NCI-H1092 treated with DMSO at 0.1 percent for 48 hours (cell line): ENCODE measurements around the gene ITPR1.

ENCODE experiments used
- DNase-seq: peaks from one replicate; lab custom pipeline; 2025; lab: John Stamatoyannopoulos, UW

Gene ITPR1

DNA sequence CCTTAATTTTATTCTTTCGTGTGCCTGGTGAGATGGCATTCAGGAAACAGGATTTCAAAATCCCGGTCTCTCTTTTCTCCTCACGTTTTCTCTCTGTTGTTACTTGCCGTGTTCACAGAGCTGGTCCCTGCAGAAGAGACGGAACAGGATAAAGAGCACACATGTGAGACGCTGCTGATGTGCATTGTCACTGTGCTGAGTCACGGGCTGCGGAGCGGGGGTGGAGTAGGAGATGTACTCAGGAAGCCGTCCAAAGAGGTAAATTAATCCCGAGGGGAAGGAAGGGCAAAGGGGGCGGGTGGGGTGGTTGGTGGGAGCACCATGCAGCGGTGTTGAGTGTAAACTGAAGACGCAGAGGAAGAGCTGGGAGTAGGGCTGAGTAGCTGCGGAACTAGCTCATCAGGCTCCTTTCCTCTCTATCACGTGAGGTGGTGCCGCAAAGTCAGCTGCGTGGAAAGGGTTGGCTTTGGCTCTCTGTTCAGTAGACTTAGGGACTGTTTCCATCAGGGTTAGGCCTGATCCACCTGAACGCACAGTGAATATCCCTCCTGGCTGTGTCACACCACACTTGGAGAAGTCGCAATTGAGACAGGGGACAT, 321.3 kb downstream of the ITPR1 start:
- no peak for DNase-seq

DNA sequence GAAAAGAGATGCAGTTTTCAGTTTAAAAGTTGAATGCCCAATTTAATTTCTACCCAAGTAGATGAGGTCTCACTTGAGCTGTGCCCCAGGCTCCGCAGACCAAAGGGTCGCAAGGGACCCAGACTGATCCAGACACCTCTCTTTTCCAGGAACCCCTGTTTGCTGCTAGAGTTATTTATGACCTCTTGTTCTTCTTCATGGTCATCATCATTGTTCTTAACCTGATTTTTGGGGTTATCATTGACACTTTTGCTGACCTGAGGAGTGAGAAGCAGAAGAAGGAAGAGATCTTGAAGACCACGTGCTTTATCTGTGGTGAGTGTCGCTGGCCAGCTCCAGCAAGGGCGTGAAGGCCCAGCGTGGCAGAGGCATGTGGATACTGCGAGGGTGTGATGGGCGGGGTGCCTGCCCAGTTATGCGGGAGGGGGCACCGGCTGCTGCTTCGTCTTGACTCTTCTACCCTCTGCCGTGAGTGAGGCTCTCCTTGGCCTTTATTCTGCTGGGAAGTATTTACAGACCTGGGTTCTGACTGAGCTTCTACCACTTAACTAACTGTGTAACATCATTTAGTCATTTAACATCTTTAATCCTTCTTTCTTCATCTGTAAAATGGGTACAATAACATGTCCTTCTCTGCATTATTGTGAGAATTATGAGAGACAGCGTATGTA, 321.9 kb downstream of the ITPR1 start:
- no peak for DNase-seq

DNA sequence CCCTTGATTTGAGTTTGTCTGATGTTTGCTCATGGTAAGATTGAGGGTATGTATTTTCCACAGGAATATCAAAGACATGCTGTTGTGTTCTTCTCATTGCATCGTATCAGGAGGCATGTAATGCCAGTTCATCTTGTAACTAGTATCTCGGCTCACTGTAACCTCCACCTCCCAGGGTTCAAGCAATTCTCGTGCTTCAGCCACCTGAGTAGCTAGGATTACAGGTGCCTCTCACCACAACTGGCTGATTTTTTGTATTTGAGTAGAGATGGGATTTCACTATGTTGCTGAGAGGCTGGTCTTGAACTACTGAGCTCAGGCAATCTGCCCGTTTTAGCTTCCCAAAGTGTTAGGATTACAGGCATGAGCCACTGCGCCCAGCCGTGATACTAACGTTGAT, 323.2 kb downstream of the ITPR1 start:
- no peak for DNase-seq

DNA sequence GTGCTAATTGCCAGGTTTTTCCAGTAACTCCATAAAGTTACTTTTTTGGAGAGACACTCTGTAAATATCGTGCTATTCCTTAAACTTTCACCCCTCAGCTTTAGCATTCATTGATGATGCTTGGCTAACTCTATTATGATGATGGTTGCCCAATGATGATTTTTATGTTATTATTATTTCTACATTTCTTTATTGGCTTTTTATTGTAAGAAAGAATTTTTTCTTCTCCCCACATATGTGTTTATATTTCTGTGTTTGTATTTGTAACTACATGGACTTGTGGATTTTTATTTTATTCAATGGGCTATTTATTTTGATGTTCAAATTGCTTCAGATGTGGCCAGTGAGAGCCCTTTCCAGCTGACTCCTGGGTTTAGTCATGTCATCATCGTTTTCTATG, 323.6 kb downstream of the ITPR1 start:
- DNase-seq = no peak

DNA sequence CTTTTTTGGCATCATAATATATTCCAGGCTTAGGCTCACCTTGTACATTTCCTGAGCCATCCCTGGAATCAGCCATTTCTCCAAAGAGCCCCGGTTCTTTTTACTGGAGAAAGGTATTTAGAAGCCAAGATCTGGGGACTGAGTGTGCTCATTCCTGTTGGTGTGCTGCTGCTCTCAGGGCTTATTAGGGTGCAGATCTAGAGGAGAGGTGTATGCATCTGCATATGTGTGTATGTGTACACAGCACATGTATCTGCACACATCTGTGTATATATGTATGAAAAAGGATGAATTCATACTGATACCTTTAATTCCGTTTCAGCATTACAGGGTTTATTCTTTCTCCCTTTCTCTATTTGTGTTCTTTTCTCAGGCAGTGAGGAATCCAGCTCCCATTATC, 324.0 kb downstream of the ITPR1 start:
- DNase-seq = no peak

DNA sequence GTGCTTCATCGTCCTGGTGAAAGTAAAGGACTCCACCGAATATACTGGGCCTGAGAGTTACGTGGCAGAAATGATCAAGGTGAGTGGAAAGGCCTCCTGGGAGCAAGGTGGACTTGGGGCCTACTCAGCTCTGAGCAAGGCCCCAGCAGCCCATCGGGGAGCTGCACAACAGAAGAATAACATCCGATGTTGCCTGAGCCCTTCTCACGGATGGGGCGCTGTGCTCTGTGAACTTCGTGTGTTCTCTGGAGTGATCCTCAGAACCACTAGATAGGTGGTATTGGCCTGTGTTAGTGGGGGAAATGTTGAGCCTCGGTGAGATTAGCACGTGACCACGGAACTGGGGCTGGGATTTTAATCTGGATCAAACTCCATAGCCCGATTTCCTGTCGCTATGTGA, 325.0 kb downstream of the ITPR1 start:
- no peak for DNase-seq

DNA sequence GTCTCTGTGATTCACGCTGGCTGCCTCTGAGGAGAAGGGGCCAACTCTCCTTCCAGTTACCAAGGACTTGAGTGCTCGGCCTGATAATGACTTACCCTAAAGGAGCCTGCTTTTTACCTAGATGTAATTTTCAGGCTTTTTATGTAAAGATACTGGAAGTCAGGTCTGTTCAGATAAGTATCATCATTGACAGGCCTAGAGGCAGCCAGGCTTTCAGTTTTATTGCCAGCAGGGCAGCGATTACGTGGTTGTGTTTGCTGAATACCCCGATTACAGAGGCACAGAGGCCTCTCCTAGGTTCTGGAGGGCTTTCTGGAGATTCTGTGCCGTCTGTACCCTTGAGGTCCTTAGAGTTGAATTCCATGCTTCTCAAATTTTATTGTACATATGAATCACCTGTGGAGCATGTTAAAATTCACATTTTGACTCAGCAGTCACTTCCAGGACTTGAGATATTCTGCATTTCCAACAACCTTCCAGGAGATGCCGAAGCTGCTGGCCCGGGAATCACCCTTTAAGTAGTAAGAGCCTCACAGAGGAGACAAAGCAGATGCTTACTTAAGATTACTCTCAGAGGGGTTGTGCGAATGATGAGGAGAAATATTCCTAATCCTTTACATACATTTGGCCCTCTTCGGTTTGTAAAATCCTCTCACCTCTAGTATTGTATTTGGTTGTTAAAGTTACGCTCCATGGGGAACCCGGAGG, 326.0 kb downstream of the ITPR1 start:
- DNase-seq = no peak

DNA sequence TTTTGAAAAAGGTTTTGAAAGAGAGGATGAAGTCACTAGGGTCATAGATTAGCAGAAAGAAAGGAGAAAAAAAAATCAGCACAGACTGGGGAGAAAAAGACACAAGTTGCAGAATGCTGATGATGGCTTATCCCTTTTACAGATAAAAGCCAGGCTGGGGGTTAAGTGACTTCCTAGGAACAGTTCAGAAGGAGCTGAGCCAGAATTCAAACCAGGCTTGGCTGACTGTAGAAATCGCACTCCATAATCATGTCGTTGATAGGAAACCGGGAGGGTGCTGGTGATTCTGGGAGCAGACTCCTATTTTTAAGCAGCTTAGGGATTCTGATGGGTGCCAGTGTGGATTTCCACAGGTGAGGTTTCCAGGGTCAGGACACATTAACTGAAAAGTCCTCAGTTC, 326.6 kb downstream of the ITPR1 start:
- no peak for DNase-seq

DNA sequence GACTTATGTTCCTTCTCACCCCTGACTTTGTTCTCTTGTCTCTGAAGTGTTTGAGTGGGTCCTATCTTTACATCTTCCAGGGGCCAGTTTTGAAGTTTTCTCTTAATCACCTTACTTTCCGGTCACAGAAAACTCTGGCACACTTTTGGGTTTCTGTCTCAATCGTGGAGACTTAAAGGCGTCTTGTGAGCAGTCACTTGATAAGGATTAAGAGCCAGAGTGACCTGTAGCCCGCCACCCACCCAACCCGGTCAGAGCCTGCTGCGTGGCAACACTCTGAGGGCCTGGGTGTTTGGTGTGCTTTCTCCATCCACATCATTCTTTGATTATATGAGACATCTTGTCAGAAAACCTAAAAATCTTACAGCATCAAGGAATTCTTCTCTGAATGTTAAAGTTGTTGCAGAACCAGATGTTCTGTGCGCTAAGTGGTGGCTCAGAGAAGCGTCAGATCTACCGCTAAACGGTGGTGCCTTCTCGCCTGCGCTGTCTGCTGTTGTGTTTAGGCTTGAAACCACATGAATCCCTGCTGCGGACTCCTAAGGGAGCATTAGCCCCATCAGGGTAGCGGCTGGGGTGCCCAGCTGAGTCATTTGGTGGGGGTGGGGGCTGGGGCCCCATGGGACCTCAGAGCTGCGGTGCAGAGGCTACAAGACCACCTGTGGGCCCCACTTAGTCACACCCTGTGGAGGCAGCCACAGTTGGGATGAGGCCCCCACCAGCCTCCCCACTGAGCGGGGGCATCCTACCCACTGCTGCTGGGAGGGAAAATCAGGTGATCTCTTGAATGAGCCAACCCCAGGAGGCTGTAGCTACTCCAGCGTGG, 327.4 kb downstream of the ITPR1 start:
- DNase-seq = no peak

DNA sequence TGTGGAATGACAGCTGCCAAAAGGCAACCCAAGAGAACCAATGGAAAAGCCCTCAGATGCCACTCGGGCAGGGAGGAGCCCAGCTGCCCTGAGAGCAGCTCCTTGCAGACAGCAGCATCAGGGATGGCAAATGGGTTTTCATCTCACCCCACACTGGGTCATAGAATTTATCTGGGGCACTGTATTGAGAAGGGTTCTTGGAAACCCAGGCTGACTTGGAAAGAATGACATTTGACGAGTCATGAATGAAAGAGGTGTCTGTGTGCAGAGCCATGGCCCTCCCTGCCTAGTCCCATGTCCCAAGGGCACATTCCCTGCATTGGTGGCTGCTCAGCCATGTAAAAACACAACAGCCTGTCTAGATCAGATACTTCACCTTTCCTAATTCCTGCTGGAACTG, 328.2 kb downstream of the ITPR1 start:
- DNase-seq = no peak

DNA sequence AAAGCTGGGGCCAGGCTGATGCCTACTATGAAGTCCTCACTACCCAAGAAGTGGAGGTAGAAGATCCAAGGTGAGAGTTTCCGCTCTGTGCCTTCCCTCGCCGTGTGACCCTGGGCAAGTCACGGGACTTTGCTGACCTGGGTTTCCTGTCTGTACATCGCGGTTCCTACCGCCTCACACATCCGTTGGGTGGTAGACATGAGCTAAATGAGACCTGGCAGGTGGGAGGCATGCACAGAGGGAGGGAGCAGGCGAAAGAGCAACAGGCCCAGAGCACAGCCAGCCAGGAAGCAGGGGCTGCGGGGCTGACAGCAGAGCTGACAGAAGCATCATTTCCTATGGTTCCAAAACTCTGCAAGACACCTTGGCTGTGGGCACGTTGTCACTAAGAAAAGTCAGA, 328.8 kb downstream of the ITPR1 start:
- no peak for DNase-seq

DNA sequence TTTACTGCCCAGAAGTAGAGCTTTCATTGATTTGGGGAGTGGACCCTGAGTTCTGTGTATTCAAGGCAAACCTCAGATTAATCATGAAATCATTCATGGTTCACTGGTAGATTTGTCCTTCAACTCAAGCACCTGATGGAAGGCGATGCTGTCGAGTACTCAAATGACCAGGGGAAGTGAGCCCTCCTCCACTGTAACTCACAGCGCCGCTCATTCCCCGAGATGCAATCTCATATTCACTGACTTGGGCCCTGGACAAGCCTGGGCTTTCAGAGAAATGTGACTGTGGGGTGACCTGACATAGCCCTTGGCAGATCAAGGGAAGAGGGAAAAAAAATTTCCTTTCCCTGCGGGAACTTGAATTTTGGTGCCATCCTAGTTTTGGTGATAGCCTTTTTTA, 329.4 kb downstream of the ITPR1 start:
- DNase-seq = no peak

DNA sequence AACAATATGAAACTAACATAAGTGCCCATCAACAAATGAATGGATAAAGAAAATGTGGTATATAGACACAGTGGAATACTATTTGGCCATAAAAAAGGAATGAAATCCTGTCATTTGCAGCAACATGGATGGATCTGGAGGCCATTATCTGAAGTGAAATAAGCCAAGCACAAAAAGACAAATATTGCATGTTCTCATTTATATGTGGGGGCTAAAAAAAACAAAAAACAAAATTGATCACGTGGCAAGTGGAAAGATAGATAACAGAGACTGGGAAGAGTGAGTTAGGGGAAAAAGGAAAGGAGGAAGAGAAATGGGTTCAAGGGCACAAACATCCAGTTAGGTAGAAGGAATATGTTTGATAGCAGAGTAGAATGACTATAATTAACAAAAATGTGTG, 330.2 kb downstream of the ITPR1 start:
- DNase-seq = no peak

DNA sequence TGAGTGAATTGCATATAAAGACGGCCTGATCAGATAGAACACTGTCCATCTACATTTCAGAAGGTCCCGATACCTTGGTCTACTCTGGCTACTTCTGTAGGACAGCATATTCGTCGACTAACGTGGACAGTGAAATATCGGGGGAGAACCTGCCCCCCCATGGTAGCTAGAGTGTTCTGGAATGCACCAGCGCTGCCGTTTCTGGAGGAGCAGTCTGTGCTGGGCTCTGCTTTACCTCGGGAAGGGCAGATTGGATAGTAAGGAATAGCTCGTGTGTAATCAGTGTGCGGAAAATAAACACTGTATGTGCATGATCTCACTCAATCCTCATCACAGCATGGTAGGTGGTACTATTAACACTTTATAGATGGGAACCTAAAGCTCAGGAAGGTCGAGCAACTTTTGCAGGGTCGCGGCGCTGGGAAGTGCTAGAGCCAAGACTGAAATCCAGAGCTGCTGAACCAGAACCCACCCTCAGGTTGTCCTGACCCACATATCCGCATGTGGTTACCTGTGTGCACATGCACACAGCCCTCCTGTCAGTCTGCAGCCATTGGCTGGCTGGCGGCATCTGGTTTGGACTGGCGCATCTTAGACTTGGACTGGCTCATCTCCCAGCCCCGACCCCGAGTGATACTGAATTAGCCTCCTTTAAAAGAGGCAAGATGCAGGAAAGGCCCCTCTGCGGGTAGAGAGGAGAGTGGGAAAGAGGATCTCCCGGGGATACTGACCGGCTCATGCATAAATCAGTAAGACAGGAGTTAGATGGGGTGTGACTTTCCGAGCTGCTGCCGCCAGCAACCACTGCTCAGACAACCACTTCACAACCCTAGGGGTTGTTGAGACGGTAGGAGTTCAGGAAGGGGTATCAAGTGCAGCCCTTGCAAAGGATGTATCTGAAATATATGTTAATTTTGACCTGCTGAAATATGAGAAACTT, 331.1 kb downstream of the ITPR1 start:
- no peak for DNase-seq

DNA sequence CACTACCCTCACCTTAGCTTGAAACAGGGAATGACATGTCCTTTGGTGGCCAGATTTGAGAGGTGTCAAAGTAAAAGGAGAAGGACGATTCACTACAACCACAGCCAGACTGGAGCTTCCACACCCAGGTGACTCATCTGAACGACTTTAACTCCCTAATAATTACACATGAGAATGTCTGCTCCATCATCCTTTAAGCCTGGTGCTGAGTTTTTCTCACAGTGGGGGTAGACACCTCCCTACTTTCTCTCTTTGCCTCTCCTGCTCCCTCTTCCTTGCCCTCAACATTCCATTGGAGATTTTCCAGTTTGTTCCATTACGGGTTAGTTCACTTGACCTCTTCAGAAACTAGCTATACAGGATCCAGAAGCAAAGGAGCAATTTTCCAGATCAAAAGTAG, 331.8 kb downstream of the ITPR1 start:
- DNase-seq = no peak

DNA sequence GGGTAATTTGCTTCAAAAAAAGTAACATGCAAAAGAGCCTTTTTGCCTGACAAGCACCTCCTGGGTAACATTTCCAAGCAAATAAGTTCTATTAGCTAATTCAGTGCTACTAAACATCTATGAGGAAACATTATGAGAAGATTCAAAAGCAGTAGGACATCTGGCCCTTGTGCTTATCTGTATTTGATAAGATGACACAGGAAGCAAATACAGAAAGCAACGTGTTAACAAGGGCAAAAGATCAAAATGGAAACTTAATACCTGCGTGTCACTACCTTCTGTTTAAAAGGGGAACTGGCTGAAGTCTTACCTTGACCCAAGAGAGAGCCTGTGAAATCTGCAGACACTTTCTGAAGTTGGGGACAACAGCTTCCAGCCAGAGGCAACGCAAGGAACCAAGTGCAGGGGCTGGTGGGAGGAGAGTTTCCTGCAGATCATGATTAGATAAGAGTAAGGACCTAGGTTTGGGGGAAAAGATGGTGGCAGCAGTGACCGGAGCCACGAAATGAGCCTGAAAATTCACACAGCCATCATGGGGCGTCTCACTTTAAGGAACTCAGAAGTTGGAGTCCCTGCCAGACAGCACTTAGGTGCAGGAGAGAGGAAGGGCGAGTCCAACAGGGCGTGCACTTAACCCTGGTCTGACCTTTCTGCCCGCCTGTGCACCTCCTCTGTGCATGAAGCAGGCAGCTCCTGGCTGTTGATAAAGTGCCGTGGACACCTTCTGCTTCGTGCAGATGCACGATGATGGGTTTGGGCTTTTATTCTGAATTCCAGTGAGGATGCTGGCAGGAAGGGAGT, 332.5 kb downstream of the ITPR1 start:
- no peak for DNase-seq

DNA sequence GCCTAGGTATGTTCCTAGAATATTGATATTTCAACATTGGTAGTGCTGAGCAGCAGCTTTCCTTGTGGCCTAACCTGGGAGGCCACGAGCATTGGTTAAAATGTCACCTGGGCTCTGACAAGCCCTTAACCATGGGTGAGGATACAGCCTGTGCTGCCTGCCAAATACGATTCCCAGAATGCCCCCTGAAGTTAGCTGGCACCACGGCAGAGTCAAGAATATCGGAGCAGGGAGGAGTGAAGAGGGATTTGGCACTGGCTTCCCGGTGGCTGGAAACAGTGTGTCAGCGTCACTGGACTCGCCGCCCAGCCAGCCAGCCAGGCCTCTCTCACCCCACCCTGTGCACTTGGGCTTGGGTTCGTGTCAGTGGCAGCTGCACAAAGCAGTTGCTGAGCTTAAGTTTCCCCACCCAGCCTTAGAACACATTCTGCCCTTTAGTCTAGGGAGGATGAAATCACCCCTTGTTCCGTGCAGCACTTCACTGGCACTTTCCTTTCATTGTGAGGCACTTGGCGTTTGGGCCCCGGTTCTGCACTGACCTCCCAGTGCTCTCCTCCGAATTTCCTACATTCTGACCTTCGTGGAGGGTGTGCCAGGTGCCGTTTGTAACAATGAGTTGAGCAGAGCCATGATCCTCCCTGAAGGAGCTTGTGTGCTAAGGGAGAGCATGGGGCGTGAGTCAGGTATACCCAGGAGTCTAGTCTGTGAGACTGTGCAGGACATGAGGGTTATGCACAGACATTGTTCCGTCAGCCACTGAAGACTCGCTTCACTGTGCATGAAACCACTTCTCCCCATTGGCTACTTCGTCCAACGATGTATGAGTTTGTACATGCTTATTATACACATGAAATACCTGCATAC, 333.3 kb downstream of the ITPR1 start:
- peak; percentile 46 for DNase-seq

DNA sequence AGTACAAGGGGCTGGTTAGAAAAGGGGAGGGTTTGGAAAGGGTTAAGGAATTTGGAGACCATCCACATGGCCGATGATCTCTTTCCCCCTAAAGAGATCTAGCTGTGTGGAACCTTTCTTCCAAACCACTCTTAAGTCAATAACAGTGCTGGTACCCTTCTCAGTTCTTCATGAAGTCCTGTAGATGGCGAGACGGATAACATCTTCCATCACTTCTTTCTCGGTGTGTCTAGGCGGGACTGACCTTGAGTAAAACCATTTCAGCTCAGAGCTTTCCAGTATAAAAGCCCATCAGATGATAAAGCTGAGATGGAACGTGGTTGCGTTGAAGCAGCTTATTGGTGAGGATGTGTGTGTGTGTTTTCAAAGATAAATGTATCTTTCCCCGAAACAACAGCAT, 334.6 kb downstream of the ITPR1 start:
- DNase-seq = no peak

DNA sequence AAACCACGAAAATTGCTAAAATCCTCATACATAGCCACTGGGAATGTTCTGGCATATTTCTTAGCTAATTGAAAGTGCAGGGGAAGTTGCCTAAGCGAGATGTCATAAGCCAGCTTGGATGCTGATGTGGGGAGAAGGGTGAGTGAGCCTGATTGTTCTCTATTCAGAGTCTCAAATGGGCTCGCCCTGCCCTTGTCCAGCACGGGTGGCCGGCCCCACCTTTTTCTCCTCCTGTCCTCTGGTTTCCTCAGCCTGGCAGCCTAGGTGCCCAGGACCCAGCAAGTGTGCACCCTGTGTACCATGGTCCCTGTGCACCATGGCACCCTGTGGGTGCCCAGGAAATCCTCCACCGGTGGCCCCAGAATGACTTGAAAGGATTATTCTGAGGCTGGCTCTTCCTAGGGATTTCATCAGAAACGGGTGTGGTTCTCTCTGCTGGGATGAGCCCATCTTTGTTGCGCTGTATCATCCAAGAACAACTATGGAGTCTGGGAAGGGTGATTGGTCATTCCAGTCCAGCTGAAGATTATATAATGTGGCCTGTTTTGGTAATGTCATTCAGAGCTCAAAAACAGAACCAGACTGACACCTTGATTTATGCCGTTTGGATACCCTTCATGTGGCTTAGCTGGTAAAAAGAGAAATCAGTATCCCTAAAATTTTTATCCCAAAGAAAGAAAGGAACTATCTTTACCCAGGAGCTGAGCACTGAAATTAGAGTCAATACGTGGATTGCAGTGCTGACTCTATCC, 335.3 kb downstream of the ITPR1 start:
- DNase-seq = no peak
